ENCODE data around the gene INO80. TPM values are rescaled to one million over a fixed set of nuclear protein-coding genes. Genes with fewer than 3 reads are reported as not detected.

Gene INO80
- total RNA-seq, 4 donors from 2014 or later: 15.2 to 24.8 (median 22.3) TPM

DNA sequence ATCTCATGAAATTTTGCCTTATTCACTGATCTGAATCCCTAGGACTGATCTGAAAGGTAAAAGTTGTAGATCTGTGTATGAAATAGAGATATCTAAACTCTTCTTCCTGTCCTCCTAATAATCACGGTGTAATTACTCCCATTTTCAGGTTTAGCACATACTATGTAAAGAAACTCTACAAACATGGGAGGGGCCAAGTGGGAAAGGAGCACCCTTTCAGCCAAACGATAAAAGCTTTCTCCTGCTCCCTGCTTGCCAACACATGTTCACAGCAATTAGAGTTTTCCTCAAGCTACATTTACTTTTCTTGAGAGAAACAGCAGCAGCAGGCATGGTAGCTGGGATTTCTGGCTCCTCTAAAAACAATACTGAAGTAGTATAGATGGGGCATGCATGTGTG lies 91.2 kb downstream of the INO80 start:
- TF ChIP-seq, protein P1, sequence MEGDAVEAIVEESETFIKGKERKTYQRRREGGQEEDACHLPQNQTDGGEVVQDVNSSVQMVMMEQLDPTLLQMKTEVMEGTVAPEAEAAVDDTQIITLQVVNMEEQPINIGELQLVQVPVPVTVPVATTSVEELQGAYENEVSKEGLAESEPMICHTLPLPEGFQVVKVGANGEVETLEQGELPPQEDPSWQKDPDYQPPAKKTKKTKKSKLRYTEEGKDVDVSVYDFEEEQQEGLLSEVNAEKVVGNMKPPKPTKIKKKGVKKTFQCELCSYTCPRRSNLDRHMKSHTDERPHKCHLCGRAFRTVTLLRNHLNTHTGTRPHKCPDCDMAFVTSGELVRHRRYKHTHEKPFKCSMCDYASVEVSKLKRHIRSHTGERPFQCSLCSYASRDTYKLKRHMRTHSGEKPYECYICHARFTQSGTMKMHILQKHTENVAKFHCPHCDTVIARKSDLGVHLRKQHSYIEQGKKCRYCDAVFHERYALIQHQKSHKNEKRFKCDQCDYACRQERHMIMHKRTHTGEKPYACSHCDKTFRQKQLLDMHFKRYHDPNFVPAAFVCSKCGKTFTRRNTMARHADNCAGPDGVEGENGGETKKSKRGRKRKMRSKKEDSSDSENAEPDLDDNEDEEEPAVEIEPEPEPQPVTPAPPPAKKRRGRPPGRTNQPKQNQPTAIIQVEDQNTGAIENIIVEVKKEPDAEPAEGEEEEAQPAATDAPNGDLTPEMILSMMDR (IDR thresholded peaks at IDR 0.05): no peak
- TF ChIP-seq POLR2A (IDR thresholded peaks at IDR 0.05): no peak
- no peak overlapping the region for H3K4me3 ChIP-seq
- H3K36me3 ChIP-seq: peaks cover 0 to 79% (median 10%) of the 10 kb centered on the region in 3 donors
- no peaks in the 10 kb centered on the region for H3K9me3 ChIP-seq
- H3K4me1 ChIP-seq: peaks cover 0 to 17% (median 2%) of the 10 kb centered on the region in 3 donors
- H3K27ac ChIP-seq: peak overlapping the region in 3 of 4 donors; percentile 19 to 56 (median 45)
- no peak for DNase-seq
- intact Hi-C loops (cut with DNase I): no loop called here
- H3K27me3 ChIP-seq: no peaks in the 10 kb centered on the region
- 28 to 37% methylated on average over 2 of the region's 2 CpGs for WGBS, 2 donors

DNA sequence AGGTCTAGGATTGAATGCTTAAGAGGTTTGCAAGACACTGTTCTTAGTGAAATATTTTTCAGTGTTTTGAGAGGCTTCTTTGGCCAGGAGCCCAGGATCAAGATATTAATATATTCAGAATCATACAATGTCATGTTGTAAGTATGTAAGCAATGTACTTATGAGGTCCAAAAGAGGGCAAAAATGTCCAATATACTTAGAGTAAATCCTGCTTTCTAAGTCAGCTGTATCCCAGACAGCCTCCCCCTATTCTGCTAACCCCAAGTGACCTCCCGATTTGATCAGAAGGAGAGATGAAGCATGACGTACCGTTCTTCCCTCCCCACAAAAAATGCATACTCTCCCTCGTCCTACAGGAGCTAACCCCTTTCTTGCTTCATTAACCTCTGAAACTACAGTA lies 91.9 kb downstream of the INO80 start:
- 63 to 68% methylated on average over 4 of the region's 4 CpGs for WGBS, 2 donors
- Histone ChIP-seq H3K36me3 (peaks cover 0 to 79% (median 10%) of the 10 kb centered on the region in 3 donors), H3K4me3 (no peak overlapping the region), H3K27ac (peak overlapping the region in 3 of 4 donors; percentile 19 to 56 (median 45)), H3K4me1 (peaks cover 0 to 24% (median 2%) of the 10 kb centered on the region in 3 donors), H3K27me3 (no peaks in the 10 kb centered on the region), H3K9me3 (no peaks in the 10 kb centered on the region)
- no peak for DNase-seq
- TF ChIP-seq, protein P1 (IDR thresholded peaks at IDR 0.05): no peak
- TF ChIP-seq POLR2A (IDR thresholded peaks at IDR 0.05): no peak
- intact Hi-C loops (cut with DNase I): no loop called here

DNA sequence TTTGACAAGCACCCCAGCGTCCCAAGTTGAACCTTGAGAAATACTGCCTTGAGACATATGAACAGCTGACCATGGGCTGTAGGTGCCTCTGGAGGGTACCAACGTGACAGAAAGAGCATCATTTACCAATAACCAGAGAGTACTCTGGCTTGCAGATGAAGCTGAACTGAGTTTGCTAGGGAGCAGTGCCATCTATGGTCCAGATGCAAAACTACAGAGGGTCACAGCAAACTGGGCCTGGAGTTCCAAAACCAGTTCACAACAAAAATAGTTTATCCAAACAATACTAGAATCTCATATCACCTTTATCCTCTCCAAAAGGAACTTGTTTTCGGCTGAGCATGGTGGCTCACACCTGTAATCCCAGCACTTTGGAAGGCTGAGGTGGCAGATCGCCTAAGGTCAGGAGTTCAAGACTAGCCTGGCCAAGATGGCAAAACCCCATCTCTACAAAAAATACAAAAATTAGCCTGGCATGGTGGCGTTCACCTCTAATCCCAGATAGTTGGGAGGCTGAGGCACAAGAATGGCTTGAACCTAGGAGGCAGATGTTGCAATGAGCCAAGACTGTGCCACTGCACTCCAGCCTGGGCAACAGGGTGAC lies 93.5 kb downstream of the INO80 start:
- peak overlapping the region in 1 of 4 donors; percentile 1 for H3K27ac ChIP-seq
- peaks cover 0 to 71% (median 10%) of the 10 kb centered on the region in 3 donors for H3K36me3 ChIP-seq
- no peaks in the 10 kb centered on the region for H3K9me3 ChIP-seq
- 51 to 53% methylated on average over 5 of the region's 5 CpGs for WGBS, 2 donors
- peaks cover 0 to 39% (median 5%) of the 10 kb centered on the region in 3 donors for H3K4me1 ChIP-seq
- no peak overlapping the region for H3K4me3 ChIP-seq
- intact Hi-C loops (cut with DNase I): no loop called here
- no peaks in the 10 kb centered on the region for H3K27me3 ChIP-seq
- TF ChIP-seq, protein P1 (IDR thresholded peaks at IDR 0.05): peak; percentile 25 to 66 (median 54)
- TF ChIP-seq POLR2A (IDR thresholded peaks at IDR 0.05): no peak
- DNase-seq: no peak

DNA sequence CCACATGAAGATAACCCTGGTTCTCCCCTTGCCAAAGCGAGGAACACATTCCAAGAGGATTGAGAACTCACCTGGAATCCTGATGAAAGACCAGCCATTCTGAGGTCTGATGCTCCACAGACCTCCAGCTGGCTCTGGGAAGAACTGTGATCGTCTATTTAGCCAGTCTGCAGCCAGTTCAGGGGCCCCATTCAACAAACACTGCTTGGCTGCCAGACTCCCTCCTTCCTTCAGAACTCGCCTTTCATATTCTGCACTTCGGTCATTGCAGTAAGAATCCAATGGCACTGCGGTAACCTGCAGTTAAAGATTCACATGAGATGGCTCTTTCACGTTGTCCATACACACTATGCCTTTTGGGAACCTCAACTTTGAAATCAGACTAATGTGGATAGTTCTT lies 95.3 kb downstream of the INO80 start:
- 76 to 91% methylated on average over 6 of the region's 6 CpGs for WGBS, 2 donors
- Histone ChIP-seq H3K36me3 (peaks cover 0 to 71% (median 0%) of the 10 kb centered on the region in 3 donors), H3K27ac (no peak overlapping the region), H3K4me1 (peaks cover 0 to 49% (median 8%) of the 10 kb centered on the region in 3 donors), H3K27me3 (no peaks in the 10 kb centered on the region), H3K4me3 (no peak overlapping the region), H3K9me3 (no peaks in the 10 kb centered on the region)
- intact Hi-C loops (cut with DNase I): no loop called here
- no peak for TF ChIP-seq POLR2A (IDR thresholded peaks at IDR 0.05)
- TF ChIP-seq, protein P1 (IDR thresholded peaks at IDR 0.05): no peak
- DNase-seq: no peak

DNA sequence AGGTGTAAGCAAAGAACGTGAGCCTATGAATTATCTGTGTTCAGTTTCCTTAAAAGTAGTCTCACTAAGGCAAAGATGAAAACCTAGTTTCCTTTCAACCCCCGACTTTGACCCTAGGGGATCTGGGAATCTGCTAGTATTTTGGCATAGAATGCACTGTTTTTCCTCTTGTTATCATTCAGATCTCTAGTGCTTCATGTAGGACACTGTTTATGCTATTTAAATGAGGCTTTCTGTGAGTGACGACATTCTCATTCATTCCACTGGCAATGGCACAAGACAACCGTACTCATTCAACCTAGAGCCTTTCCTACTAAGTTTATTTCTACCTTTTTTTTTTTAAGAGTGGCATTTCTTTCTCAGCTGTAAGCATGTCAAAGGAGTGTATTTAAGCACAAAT lies 95.8 kb downstream of the INO80 start:
- intact Hi-C loops (cut with DNase I): no loop called here
- peaks cover 0 to 47% (median 5%) of the 10 kb centered on the region in 3 donors for H3K4me1 ChIP-seq
- DNase-seq: no peak
- no peak overlapping the region for H3K4me3 ChIP-seq
- H3K27ac ChIP-seq: no peak overlapping the region
- H3K27me3 ChIP-seq: no peaks in the 10 kb centered on the region
- TF ChIP-seq POLR2A (IDR thresholded peaks at IDR 0.05): no peak
- TF ChIP-seq, protein P1 (IDR thresholded peaks at IDR 0.05): no peak
- WGBS, 2 donors: 53 to 67% methylated on average over 4 of the region's 4 CpGs
- H3K36me3 ChIP-seq: peaks cover 0 to 71% (median 0%) of the 10 kb centered on the region in 3 donors
- no peaks in the 10 kb centered on the region for H3K9me3 ChIP-seq
